Loucy (cell line): ENCODE measurements around the gene FAM117A.
A peak's percentile ranks its signal among the peaks of the same experiment; 100 is the strongest.

ENCODE experiments used
- H2AFZ ChIP-seq: fragments of 200-600 bp; sonication (generic); 2 replicates; pipeline ENCODE4 v1.6.0; 2016; ENCODE audit warnings: antibody characterized with exemption, mild to moderate bottlenecking, low read length, moderate library complexity
- H3F3A ChIP-seq: fragments of 200-600 bp; 2 replicates; pipeline ENCODE4 v1.6.0; 2016; ENCODE audit warnings: antibody characterized with exemption, low read depth, mild to moderate bottlenecking
- H3K27me3 ChIP-seq: fragments of 200-600 bp; sonication (generic); 2 replicates; pipeline ENCODE4 v1.6.1; 2014; ENCODE audit warnings: low read length, mild to moderate bottlenecking; ENCODE audit not compliant: insufficient read depth, poor library complexity, severe bottlenecking
- H3K36me3 ChIP-seq: fragments of 200-600 bp; sonication (generic); 2 replicates; pipeline ENCODE4 v1.6.1; 2016; ENCODE audit warnings: low read length; ENCODE audit not compliant: insufficient read depth
- H3K4me1 ChIP-seq: fragments of 200-600 bp; sonication (generic); 2 replicates; pipeline ENCODE4 v1.5.1; 2014; ENCODE audit warnings: low read length, mild to moderate bottlenecking; ENCODE audit not compliant: insufficient read depth, poor library complexity, severe bottlenecking
- H3K4me2 ChIP-seq: fragments of 200-600 bp; sonication (generic); 2 replicates; pipeline ENCODE4 v1.6.0; 2014; ENCODE audit warnings: antibody characterized with exemption, low read length, low read depth, mild to moderate bottlenecking; ENCODE audit not compliant: poor library complexity, severe bottlenecking
- H3K4me3 ChIP-seq: fragments of 200-600 bp; sonication (generic); 2 replicates; pipeline ENCODE4 v1.5.1; 2014; ENCODE audit warnings: low read length, mild to moderate bottlenecking, mixed read lengths; ENCODE audit not compliant: poor library complexity, severe bottlenecking
- H3K79me2 ChIP-seq: fragments of 200-600 bp; sonication (generic); 2 replicates; pipeline ENCODE4 v1.6.1; 2014; ENCODE audit warnings: low read length; ENCODE audit not compliant: insufficient read depth
- H3K9ac ChIP-seq: fragments of 200-600 bp; sonication (generic); 2 replicates; pipeline ENCODE4 v1.6.0; 2014; ENCODE audit warnings: mild to moderate bottlenecking, low read depth, low read length, moderate library complexity; ENCODE audit not compliant: poor library complexity, severe bottlenecking
- H3K9me2 ChIP-seq: fragments of 200-600 bp; sonication (generic); replicated peaks from 2 replicates; pipeline ENCODE4 v1.6.1; 2016; ENCODE audit warnings: low read depth, low read length, mixed read lengths
- H3K9me3 ChIP-seq: fragments of 200-600 bp; sonication (generic); 2 replicates; pipeline ENCODE4 v1.6.1; 2014; ENCODE audit warnings: mild to moderate bottlenecking, antibody characterized with exemption, low read length, low read depth; ENCODE audit not compliant: insufficient read depth
- H4K20me1 ChIP-seq: fragments of 200-600 bp; sonication (generic); 2 replicates; pipeline ENCODE4 v1.6.0; 2014; ENCODE audit warnings: antibody characterized with exemption, low read length, mild to moderate bottlenecking; ENCODE audit not compliant: insufficient read depth, poor library complexity, severe bottlenecking
- CTCF ChIP-seq: fragments of 200-600 bp; sonication (generic); conservative IDR thresholded peaks from 2 replicates; pipeline ENCODE4 v1.5.1; 2014; ENCODE audit warnings: mild to moderate bottlenecking, antibody characterized with exemption, low read length
- EZH2phosphoT487 ChIP-seq: fragments of 200-600 bp; IDR thresholded peaks from 2 replicates; pipeline ENCODE4 v1.6.1; 2018; ENCODE audit warnings: antibody characterized with exemption, mild to moderate bottlenecking, moderate library complexity, borderline replicate concordance

The FAM117A gene

GRCh38 chr17:49764559-49765180 is 739 bp upstream of the FAM117A start:
- Histone ChIP-seq H3K9me3 (no peaks in the 10 kb centered on the region), H3K4me3 (peak overlapping the region; percentile 48), H3K9me2 (no peaks in the 10 kb centered on the region), H3K4me2 (peak overlapping the region; percentile 60), H3K79me2 (peaks cover 43% of the 10 kb centered on the region), H3K9ac (no peak overlapping the region), H3K36me3 (no peaks in the 10 kb centered on the region), H3K27me3 (no peaks in the 10 kb centered on the region), H2AFZ (no peak overlapping the region), H3F3A (no peaks in the 10 kb centered on the region), H4K20me1 (peaks cover 42% of the 10 kb centered on the region), H3K4me1 (peaks cover 34% of the 10 kb centered on the region)
- TF ChIP-seq EZH2phosphoT487: no peak
- no peak for TF ChIP-seq CTCF

GRCh38 chr17:49762151-49762941 is 1.6 kb downstream of the FAM117A start:
- no peaks in the 10 kb centered on the region for H3K9me3 ChIP-seq
- TF ChIP-seq EZH2phosphoT487 (no peak), CTCF (no peak)
- peaks cover 65% of the 10 kb centered on the region for H3K79me2 ChIP-seq
- H3K4me2 ChIP-seq: peak overlapping the region; percentile 92
- H3K36me3 ChIP-seq: peaks cover 5% of the 10 kb centered on the region; the same call in 1 of the 2 replicates
- no peaks in the 10 kb centered on the region; the same call in 1 of the 2 replicates for H3F3A ChIP-seq
- H3K4me1 ChIP-seq: peaks cover 52% of the 10 kb centered on the region
- no peaks in the 10 kb centered on the region for H3K27me3 ChIP-seq
- H4K20me1 ChIP-seq: peaks cover 59% of the 10 kb centered on the region
- no peaks in the 10 kb centered on the region for H3K9me2 ChIP-seq
- peak overlapping the region; percentile 91 for H3K4me3 ChIP-seq
- no peak overlapping the region for H2AFZ ChIP-seq
- peak overlapping the region; percentile 95 for H3K9ac ChIP-seq

- TF ChIP-seq CTCF: no peak
- no peak for TF ChIP-seq EZH2phosphoT487
- no peaks in the 10 kb centered on the region for H3K9me3 ChIP-seq
- no peaks in the 10 kb centered on the region for H3K27me3 ChIP-seq
- peaks cover 78% of the 10 kb centered on the region for H3K79me2 ChIP-seq
- H3K36me3 ChIP-seq: peaks cover 5% of the 10 kb centered on the region; the same call in 1 of the 2 replicates
- H3K4me2 ChIP-seq: peak overlapping the region; percentile 92
- H3K9ac ChIP-seq: peak overlapping the region; percentile 95
- peaks cover 65% of the 10 kb centered on the region for H3K4me1 ChIP-seq
- H3F3A ChIP-seq: no peaks in the 10 kb centered on the region; the same call in 1 of the 2 replicates
- no peak overlapping the region for H2AFZ ChIP-seq
- peaks cover 72% of the 10 kb centered on the region for H4K20me1 ChIP-seq
- no peaks in the 10 kb centered on the region for H3K9me2 ChIP-seq
- peak overlapping the region; percentile 91 for H3K4me3 ChIP-seq
Observed at GRCh38 chr17:49760932-49761558, 2.9 kb downstream of the FAM117A start.
